ENCODE results near the gene LAX1. TPM values are rescaled to one million over a fixed set of nuclear protein-coding genes. Genes with fewer than 3 reads are reported as not detected.
"Not testable (repeated sequence)": the region's sequence is repeated elsewhere in the genome, so short reads cannot be mapped to it uniquely, and the experiment has no call there.

Gene LAX1
- total RNA-seq, 1 donor from 2014 or later, result not detected

DNA sequence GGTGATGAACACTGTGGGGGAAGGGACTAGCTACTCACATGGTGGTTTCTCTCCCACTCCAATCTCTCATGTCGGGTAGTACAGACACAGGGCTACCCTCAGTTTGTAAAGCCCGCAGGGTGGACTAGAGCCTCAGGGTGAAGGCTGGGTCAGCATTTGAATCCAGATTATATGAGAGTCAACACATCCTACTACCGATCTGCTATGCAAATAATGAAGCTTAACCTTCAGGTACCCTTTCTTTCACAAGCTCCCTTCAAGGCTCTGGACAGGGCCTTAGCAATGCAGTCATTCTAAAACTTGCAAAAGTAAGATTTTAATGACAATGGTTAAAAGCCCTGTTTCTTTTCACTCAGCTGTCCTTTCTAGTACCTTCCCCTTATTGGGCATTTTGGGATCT is 25.0 kb downstream of the LAX1 start:
- H3K36me3 ChIP-seq, result no peaks in the 10 kb centered on the region
- no peaks in the 10 kb centered on the region for H3K27me3 ChIP-seq (ENCODE audit: low read depth)
- H3K9me3 ChIP-seq (replicated peaks), result no peaks in the 10 kb centered on the region
- intact Hi-C loops (cut with micrococcal nuclease), result no loop called here
- no peak overlapping the region for H3K27ac ChIP-seq (replicated peaks)
- no peak for TF ChIP-seq CTCF (IDR thresholded peaks at IDR 0.05; ENCODE audit: borderline replicate concordance)
- H3K4me1 ChIP-seq, result peaks cover 3% of the 10 kb centered on the region
- no peak overlapping the region for H3K4me3 ChIP-seq
- DNase-seq, result no peak

DNA sequence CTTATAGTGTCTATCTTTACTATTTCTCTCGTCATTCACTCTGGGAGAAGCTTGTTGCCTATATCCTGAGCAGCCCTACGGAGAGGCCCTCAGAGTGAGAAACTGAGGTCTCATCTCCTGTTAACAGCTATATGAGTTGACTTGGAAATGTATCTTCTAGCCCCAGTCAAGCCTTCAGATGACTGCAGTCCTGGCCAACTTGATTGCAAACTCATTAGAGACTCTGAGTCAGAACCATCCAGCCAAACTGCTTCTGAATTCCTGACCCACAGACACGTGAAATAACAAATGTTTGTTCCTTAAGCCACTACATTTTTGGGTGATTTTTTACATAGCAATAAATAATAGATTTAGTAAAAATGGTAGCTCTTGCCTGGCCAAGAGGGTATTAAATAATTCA is 26.5 kb downstream of the LAX1 start:
- Histone ChIP-seq H3K9me3 (replicated peaks) (no peaks in the 10 kb centered on the region), H3K4me3 (no peak overlapping the region), H3K36me3 (no peaks in the 10 kb centered on the region), H3K27me3 (ENCODE audit: low read depth) (no peaks in the 10 kb centered on the region), H3K27ac (replicated peaks) (no peak overlapping the region), H3K4me1 (peaks cover 8% of the 10 kb centered on the region)
- intact Hi-C loops (cut with micrococcal nuclease), result no loop called here
- no peak for TF ChIP-seq CTCF (IDR thresholded peaks at IDR 0.05; ENCODE audit: borderline replicate concordance)
- DNase-seq, result no peak

DNA sequence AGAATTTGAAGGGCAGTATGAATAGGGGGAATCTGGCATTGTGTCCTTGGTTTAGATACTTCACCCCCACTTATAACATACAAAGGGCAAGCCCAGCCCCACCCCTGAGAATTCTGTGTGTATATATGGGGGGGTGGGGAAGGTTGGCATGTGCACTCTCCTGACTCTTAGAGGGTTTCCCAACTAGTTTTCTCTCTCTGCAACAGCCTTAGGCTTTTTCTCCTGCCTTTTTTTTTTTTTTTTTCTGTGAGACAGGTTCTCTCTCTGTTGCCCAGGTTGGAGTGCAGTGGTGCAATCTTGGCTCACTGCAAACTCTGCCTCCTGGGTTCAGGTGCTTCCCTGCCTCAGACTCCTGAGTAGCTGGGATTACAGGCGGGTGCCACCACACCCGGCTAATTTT is 27.5 kb downstream of the LAX1 start:
- H3K27me3 ChIP-seq (ENCODE audit: low read depth), result no peaks in the 10 kb centered on the region
- peaks cover 18% of the 10 kb centered on the region for H3K4me1 ChIP-seq
- intact Hi-C loops (cut with micrococcal nuclease), result no loop called here
- DNase-seq, result no peak
- no peak for TF ChIP-seq CTCF (IDR thresholded peaks at IDR 0.05; ENCODE audit: borderline replicate concordance)
- H3K36me3 ChIP-seq, result no peaks in the 10 kb centered on the region
- H3K9me3 ChIP-seq (replicated peaks), result no peaks in the 10 kb centered on the region
- H3K27ac ChIP-seq (replicated peaks), result no peak overlapping the region
- H3K4me3 ChIP-seq, result no peak overlapping the region

GRCh38 chr1:203793561-203793960 is 28.6 kb downstream of the LAX1 start:
- H3K36me3 ChIP-seq; H3K27me3 ChIP-seq (ENCODE audit: low read depth); intact Hi-C loops (cut with micrococcal nuclease); H3K9me3 ChIP-seq (replicated peaks); DNase-seq; H3K27ac ChIP-seq (replicated peaks); H3K4me3 ChIP-seq: not testable (repeated sequence)
- peaks cover 29% of the 10 kb centered on the region for H3K4me1 ChIP-seq

DNA sequence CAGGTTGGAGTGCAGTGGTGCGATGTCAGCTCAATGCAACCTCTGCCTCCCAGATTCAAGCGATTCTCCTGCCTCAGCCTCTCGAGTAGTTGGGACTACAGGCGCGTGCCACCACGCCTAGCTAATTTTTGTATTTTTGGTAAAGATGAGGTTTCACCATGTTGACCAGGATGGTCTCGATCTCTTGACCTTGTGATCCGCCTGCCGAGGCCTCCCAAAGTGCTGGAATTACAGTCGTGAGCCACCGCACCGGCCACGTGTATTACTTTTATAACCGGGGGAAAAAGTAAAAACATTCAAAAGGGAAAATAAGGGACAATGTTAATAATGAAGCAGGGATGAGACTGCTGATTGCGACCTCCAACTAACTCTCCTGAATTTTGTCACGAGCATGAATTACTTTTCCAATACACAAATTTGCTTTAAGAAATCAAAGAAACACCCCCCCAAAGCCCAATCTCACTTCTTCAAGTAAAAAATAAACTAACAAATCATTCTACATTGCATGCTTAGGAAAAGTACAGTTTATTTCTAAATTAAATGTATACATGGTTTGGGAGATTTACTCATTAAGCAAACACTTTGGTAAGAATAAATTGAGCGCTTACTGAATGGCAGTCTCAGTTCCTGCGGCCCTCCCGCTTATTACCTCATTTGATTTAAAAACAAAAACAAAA is 29.9 kb downstream of the LAX1 start:
- peak overlapping the region; percentile 96 for H3K27ac ChIP-seq (replicated peaks)
- intact Hi-C loops (cut with micrococcal nuclease), result no loop called here
- no peaks in the 10 kb centered on the region for H3K27me3 ChIP-seq (ENCODE audit: low read depth)
- peaks cover 4% of the 10 kb centered on the region for H3K36me3 ChIP-seq
- H3K9me3 ChIP-seq (replicated peaks), result no peaks in the 10 kb centered on the region
- TF ChIP-seq CTCF (IDR thresholded peaks at IDR 0.05; ENCODE audit: borderline replicate concordance), result no peak
- peak overlapping the region; percentile 77 for H3K4me3 ChIP-seq
- peaks cover 42% of the 10 kb centered on the region for H3K4me1 ChIP-seq
- DNase-seq, result no peak

GRCh38 chr1:203795441-203796235 is 30.7 kb downstream of the LAX1 start, which contains the start of the genes ZBED6 and ZC3H11A:
Gene ZBED6, plus strand, starts transcription at chr1:203795623. Its CDS starts 1,900 bp downstream, at chr1:203797523.
Gene ZC3H11A, plus strand, starts transcription at chr1:203795623. Its CDS starts 21,448 bp downstream, at chr1:203817071.
- intact Hi-C loops (cut with micrococcal nuclease), result no loop called here
- Histone ChIP-seq H3K27ac (replicated peaks) (peak within 1 kb of the TSS; percentile 96), H3K36me3 (peaks cover 4% of the 10 kb centered on the region), H3K27me3 (ENCODE audit: low read depth) (no peaks in the 10 kb centered on the region), H3K4me1 (peaks cover 49% of the 10 kb centered on the region), H3K9me3 (replicated peaks) (no peaks in the 10 kb centered on the region), H3K4me3 (peak within 1 kb of the TSS; percentile 77)
- DNase-seq, result peak; percentile 99
- TF ChIP-seq CTCF (IDR thresholded peaks at IDR 0.05; ENCODE audit: borderline replicate concordance), result no peak
